Heart right ventricle (tissue), 16 donors: ENCODE measurements around the gene PLA2G4A. TPM values are rescaled to one million over a fixed set of nuclear protein-coding genes. Genes with fewer than 3 reads are reported as not detected.

Source experiments
- ATAC-seq, 8 donors: fragments of 200-7000 bp; cut with Tn5 transposase; one replicate each; pipeline ENCODE4 v1.9.1; 2020; ENCODE audit warnings: mild to moderate bottlenecking in 8 of 8, moderate library complexity in 8 of 8, moderate number of reproducible peaks in 1 of 8
- DNase-seq, 2 donors: peaks; one replicate each; pipeline ENCODE4 v3.0.0-alpha.2; 2020
- H3K27ac ChIP-seq, 10 donors: fragments of 200-600 bp; sonication (generic) in 2 of 10; one replicate each; pipeline versions ENCODE4 v1.5.0 to v1.8.0; 2020 to 2022; ENCODE audit warnings: mild to moderate bottlenecking in 3 of 10
- H3K27me3 ChIP-seq, 7 donors: fragments of 200-600 bp; one replicate each; pipeline ENCODE4 v1.8.0; 2021 to 2022; ENCODE audit warnings: mild to moderate bottlenecking in 2 of 7
- H3K36me3 ChIP-seq, 9 donors: fragments of 200-600 bp; sonication (generic) in 1 of 9; one replicate each; pipeline versions ENCODE4 v1.5.0 to v1.8.0; 2020 to 2022; ENCODE audit warnings: mild to moderate bottlenecking in 2 of 9
- H3K4me1 ChIP-seq, 9 donors: fragments of 200-600 bp; sonication (generic) in 1 of 9; one replicate each; pipeline versions ENCODE4 v1.5.0 to v1.8.0; 2020 to 2022; ENCODE audit warnings: mild to moderate bottlenecking in 4 of 9
- H3K4me3 ChIP-seq, 10 donors: fragments of 200-600 bp; sonication (generic) in 2 of 10; one replicate each; pipeline versions ENCODE4 v1.5.0 to v1.8.0; 2020 to 2022; ENCODE audit warnings: mild to moderate bottlenecking in 7 of 10, moderate library complexity in 2 of 10
- H3K9me3 ChIP-seq, 11 donors: fragments of 200-600 bp in 10 of 11; sonication (generic) in 2 of 11; one replicate each; pipeline versions ENCODE4 v1.5.0 to v1.8.0; 2013 to 2022; ENCODE audit warnings: mild to moderate bottlenecking in 2 of 11, control low read depth in 1 of 11, moderate library complexity in 1 of 11
- CTCF ChIP-seq, 9 donors: fragments of 200-600 bp; sonication (generic) in 2 of 9; IDR thresholded peaks; one replicate each; pipeline versions ENCODE4 v1.5.0 to v1.8.0; 2021 to 2022; ENCODE audit warnings: antibody characterized with exemption in 9 of 9, mild to moderate bottlenecking in 5 of 9, moderate library complexity in 1 of 9
- WGBS, 2 donors: extraction: QIAGEN DNeasy Blood & Tissue Kit; methylation state at CpG; one replicate each; pipeline ENCODE4 v1.1.7; 2013; ENCODE audit warnings: inconsistent platforms in 1 of 2; 5-methylcytosine and 5-hydroxymethylcytosine counted together
- intact Hi-C, 10 donors: fragments of 100-400 bp; cut with DNase I; formaldehyde crosslinking; loops; one replicate each; pipeline versions ENCODE4 v1.11.1 to v1.14.2; 2022
- polyA plus RNA-seq, 2 donors: library from polyadenylated mRNA; stranded (reverse); fragments of 200-250 nt; gene quantifications; one replicate each; pipeline ENCODE4 v1.2.3, GENCODE V29; 2013
- total RNA-seq, 10 donors: library from RNA; stranded (reverse); fragmentation: NEBNext Ultra II Directional in 3 of 10; extraction: Animal tissue kit (Norgen Biotek cat#: 25700) in 3 of 10; gene quantifications; one replicate each; pipeline versions ENCODE4 v1.2.1 to v1.2.4, GENCODE V29; 2021 to 2023
- donor health status: Arrhythmogenic right ventricular cardiomyopathy.
- donor health status: ischemic (EF 13 %, LVEDD 7.1; RV severe dilation, severe dysfunction).
- donor health status: healthy with polysubstance abuse.
- donor health status: DM: no; HTN: yes; CAD: no.
- donor health status: DM: no; HTN: no; CAD: no.
- donor health status: ischemic (EF 25% LVEDD 6.9; RV normal size, moderate dysfunction).
- donor health status: ischemic (EF 25% LVEDD 5.7; RV mildly dilated, moderate dysfunction).
- donor health status: healthy.
- donor health status: DM: yes; HTN: yes; CAD: no.
- donor health status: Ischemic cardiomyopathy.
- donor health status: ischemic (EF 35%, LVEDD 5.7; RV mildly dilated, moderate dysfunction).
- donor health status: nonischemic (EF 11% LVEDD 7.7; RV severe dilation, severe dysfunction).
- donor health status: DM: yes; HTN: yes; CAD: no.
- donor health status: PGD.
- donor health status: ischemic (EF 29% LVEDD 5.4; RV normal size, mild dysfunction).
- donor health status: nonischemic (EF 23%, LVEDD 6.1; RV moderate dilation, normal function).

PLA2G4A gene
- total and polyA plus RNA-seq, 12 donors = 0.85 to 2.7 (median 1.9) TPM

GRCh38 chr1:186994897-186995296, 166.1 kb downstream of the PLA2G4A start:
- H3K27me3 ChIP-seq = peaks cover 0 to 6% (median 0%) of the 10 kb centered on the region in 7 donors
- H3K27ac ChIP-seq = no peak overlapping the region
- no peak for TF ChIP-seq CTCF (IDR thresholded peaks at IDR 0.05)
- no peaks in the 10 kb centered on the region for H3K4me1 ChIP-seq
- H3K9me3 ChIP-seq = no peaks in the 10 kb centered on the region
- intact Hi-C loops = no loop called here
- no peaks in the 10 kb centered on the region for H3K36me3 ChIP-seq
- H3K4me3 ChIP-seq = no peak overlapping the region
- DNase-seq (no peak), ATAC-seq (no peak)
- WGBS, 2 donors = 74 to 81% methylated on average over 1 of the region's 1 CpG

DNA sequence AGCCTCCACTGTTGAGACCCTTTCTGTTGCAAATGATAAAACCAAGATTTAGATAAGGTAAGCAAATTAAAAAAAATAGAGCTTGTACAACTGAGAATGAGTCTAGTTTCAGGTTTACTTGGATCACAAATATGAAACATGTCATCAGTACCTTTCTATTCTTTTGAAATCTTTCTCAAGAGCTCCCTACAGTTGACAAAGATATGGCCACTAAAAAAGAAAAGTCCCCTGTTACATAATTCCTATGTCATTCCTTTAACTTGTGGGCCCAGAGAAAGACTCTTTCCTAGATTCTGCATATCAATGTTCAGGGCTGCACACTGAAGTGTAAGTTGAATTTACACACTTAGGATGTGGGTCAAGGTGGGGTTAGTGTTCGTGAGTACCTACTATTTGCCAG, 168.1 kb downstream of the PLA2G4A start:
- intact Hi-C loops = no loop called here
- 67 to 77% methylated on average over 1 of the region's 1 CpG for WGBS, 2 donors
- ATAC-seq (no peak), DNase-seq (no peak)
- no peaks in the 10 kb centered on the region for H3K9me3 ChIP-seq
- H3K4me3 ChIP-seq = no peak overlapping the region
- no peak overlapping the region for H3K27ac ChIP-seq
- peaks cover 0 to 6% (median 0%) of the 10 kb centered on the region in 7 donors for H3K27me3 ChIP-seq
- no peaks in the 10 kb centered on the region for H3K36me3 ChIP-seq
- no peak for TF ChIP-seq CTCF (IDR thresholded peaks at IDR 0.05)
- peaks cover 0 to 4% (median 0%) of the 10 kb centered on the region in 9 donors for H3K4me1 ChIP-seq

DNA sequence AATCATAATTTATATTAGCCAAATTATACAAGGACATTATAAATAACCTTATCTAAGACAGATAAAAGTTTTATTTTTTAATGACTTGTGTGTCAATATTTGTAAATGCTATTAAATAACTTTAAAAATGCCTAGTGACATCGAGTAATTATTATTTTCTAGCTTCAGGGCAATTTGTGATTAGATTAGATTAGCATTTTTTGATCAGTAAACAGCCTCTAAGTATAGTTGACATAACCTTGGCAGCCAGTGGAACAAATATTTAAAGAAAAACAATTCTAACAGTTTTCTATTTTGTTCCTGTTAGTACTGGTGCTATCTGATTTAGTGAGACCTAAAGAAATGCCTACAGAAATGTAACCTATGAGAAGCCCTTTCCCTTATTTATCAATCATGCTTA, 169.1 kb downstream of the PLA2G4A start:
- intact Hi-C loops = no loop called here
- Histone ChIP-seq H3K9me3 (no peaks in the 10 kb centered on the region), H3K4me3 (no peak overlapping the region), H3K27me3 (peaks cover 0 to 4% (median 0%) of the 10 kb centered on the region in 7 donors), H3K4me1 (peaks cover 0 to 4% (median 0%) of the 10 kb centered on the region in 9 donors), H3K27ac (no peak overlapping the region), H3K36me3 (no peaks in the 10 kb centered on the region)
- TF ChIP-seq CTCF (IDR thresholded peaks at IDR 0.05) = no peak
- ATAC-seq (no peak), DNase-seq (no peak)
- 36 to 47% methylated on average over 1 of the region's 1 CpG for WGBS, 2 donors

- DNase-seq (no peak), ATAC-seq (no peak)
- no peaks in the 10 kb centered on the region for H3K9me3 ChIP-seq
- no peaks in the 10 kb centered on the region for H3K36me3 ChIP-seq
- peaks cover 0 to 4% (median 0%) of the 10 kb centered on the region in 9 donors for H3K4me1 ChIP-seq
- H3K27ac ChIP-seq = no peak overlapping the region
- no peak overlapping the region for H3K4me3 ChIP-seq
- WGBS, 2 donors = 57 to 63% methylated on average over 6 of the region's 6 CpGs
- H3K27me3 ChIP-seq = no peaks in the 10 kb centered on the region
- TF ChIP-seq CTCF (IDR thresholded peaks at IDR 0.05) = no peak
- intact Hi-C loops = loop anchor here in 1 of 10 donors (1.0 kb wide), 1 partner anchor 27 kb away; no protein-coding TSS in a partner anchor
Measured at GRCh38 chr1:186999506-186999905, 170.8 kb downstream of the PLA2G4A start.
